KBM-7 (cell line): Measurements from ENCODE around the gene BLNK.
"Not testable (repeated sequence)": the region's sequence is repeated elsewhere in the genome, so short reads cannot be mapped to it uniquely, and the experiment has no call there.

Experiments used
- DNase-seq: peaks from one replicate; pipeline ENCODE4 v3.0.0-alpha.2; 2015
- in situ Hi-C: fragments of 300-500 bp; cut with MboI; formaldehyde crosslinking; loops from 2 replicates; pipeline ENCODE4 v1.14.3; 2020; ENCODE audit warnings: low sequenced_read_pairs, low pct_unique_long_range_greater_than_20kb, mixed read lengths

Gene BLNK

DNA sequence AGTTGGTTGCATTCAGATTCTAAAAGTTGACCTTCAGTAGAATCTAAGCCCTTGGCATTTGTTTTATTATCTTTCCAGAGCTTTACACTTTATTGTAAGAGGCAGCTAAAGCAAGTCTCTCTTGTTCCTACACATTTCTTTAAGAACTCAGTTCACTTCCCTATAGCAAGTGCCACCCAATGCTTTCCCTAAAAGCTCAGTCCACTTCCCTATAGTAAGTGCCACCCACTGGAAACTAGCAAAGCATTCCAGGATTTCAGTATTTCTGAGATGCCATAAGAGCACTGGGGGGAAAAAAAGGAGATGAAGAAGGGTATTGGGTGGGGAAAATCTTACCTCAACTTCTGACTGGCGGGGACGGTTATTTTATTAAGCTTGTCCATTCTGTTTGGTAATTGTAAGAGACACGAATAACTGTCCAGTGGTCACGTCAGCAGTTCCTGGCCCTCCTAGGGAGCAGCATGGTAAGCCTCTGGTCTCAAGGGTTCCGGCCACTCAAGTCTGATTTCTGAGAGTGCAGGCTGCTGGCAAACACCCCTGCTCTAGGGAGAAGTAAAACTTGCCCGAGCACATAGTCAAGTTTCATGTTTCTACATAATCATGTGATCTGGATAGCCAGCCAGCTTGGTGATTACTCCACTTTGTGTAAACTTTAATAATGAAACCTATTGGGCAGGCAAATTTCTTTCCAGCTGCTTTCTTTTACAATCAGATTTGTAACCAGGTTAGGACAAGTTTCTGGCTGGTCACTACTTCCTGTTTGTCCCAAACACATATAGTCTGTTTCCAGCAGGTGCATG is at the start of gene BLNK:
Gene BLNK, minus strand, starts transcription at position 554 of the 800 bp plus-strand sequence. Its CDS starts 171 bp downstream, at position 383.
- no peak for DNase-seq
- in situ Hi-C loops = no loop called here

DNA sequence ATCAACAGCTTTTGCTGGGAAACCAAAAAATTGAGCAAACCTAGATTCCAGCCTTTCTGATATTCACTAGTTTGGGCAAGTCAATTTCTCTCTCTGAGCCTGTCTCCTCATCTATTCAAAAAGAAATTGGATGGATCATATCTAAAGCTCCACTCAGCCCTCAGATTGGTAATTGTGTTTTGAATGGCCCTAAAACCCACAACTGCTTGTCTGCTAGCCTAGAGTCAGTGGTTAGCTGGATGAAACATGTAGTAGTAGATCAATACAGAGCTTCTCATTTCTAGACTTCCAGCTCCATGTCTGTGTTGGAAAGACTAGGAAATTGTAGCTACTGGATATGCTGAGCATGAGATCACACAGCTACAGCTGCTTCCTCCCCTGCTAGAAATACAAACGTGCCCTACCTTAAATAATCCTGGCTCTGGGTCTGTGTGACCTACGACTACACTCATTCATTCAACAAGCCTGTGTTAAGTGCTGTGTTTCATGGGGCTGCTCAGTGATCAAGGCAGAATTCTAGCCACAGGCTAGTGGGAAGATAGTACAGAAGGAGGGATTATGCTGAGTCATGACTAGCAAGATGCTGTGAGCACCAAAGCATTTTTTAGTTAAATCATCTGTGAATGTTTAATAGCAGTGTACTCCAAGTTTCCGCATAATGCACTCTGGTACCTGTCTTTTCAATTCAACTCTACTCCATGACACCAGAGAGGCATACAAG is 48.5 kb upstream of the BLNK start:
- in situ Hi-C loops = no loop called here
- DNase-seq = no peak

DNA sequence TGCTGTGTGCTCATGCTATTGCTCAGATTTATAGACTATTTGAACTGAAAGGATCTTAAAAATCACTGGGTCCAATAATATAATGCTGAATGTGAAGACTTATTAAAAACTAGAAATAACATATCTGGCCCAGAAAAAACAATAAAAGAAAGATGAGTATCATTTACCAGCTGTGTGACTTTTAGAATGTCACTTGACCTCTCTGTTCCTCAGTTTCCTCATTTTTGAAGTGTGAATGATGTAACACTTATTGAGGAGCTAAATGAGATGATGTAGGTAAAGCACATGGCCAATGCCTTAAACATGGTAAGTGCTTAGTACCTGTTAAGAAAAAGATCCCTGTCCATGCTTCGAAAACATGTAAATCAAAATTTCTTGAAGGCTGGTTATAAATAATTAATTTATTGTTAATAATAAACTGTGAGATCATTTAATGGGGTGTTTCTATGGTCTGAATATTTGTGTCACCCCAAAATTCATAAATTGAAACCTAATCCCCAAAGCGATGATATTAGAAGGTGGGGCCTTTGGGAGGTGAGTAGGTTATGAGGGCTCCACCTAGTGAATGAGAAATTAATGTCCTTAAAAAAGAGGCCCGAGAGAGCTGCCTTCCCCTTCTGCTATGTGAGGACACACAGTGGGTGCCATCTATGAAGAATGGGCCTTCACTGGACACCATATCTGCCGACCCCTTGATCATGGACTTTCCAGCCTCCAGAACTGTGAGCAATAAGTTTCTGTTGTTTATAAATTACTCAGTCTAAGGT is 45.9 kb upstream of the BLNK start:
- in situ Hi-C loops = no loop called here

DNA sequence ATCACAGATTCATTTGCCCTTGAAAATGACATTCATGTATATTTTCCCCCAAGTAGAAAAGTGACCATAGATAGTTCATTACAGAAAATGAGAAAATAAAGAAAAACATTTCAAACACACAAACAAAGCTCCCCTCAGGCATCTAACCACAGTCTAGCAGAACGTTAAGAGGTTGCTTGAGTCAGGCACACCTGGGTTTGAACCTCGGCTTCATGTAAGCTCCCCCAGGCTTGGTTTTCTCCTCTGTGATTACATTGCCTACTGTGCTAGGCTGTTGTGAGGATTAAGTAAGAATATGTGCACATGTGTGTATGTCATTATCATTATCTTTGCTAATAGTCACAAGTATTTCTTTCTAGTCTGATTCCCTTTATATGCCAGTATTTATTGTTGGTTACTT is 42.0 kb upstream of the BLNK start:
- in situ Hi-C loops = no loop called here
- no peak for DNase-seq

More for the DNA sequence above, 45.9 kb upstream of the BLNK start:
- no peak for DNase-seq

DNA sequence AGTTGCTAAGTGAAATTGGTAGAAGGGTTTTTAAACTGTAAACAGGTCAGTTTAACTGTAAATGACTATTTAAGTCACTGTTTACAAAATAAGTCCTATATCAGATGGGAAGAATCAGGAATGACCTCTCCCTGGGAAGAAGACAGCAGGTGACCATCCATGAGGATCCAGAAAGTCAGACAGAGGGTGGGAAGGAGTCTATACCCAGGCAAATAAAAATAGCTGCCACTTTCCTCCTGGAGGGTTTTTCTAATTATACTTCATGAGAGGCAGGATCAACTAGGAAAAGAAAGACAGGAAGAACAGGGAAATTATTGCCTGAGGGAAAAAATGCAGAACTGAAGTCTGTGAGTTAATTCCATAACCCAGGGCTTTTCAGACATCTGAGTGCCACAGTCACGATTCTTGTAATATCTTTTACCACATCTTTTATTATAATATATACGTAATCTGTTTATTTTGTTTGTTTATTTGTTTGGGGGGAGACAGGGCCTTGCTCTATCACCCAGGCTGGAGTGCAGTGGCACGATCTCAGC is 39.9 kb upstream of the BLNK start:
- in situ Hi-C loops = no loop called here
- no peak for DNase-seq

DNA sequence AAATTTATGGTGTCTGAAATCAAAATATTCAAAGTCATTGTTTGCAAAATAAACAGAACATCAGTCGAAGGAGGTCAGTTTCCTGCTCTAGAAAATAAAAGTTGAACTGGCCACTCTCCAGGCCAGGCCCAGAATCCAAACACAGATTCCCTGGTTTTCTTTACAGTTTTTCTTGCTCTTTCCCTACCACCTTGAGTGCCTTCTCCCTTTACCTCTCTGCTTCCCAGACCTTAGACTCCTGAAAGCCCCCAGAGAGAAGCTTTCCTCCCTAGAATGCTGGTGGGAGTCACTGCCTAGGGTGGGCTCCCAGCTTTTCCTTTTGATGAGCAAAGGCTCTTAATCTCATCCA is 38.9 kb upstream of the BLNK start:
- in situ Hi-C loops = no loop called here
- no peak for DNase-seq

DNA sequence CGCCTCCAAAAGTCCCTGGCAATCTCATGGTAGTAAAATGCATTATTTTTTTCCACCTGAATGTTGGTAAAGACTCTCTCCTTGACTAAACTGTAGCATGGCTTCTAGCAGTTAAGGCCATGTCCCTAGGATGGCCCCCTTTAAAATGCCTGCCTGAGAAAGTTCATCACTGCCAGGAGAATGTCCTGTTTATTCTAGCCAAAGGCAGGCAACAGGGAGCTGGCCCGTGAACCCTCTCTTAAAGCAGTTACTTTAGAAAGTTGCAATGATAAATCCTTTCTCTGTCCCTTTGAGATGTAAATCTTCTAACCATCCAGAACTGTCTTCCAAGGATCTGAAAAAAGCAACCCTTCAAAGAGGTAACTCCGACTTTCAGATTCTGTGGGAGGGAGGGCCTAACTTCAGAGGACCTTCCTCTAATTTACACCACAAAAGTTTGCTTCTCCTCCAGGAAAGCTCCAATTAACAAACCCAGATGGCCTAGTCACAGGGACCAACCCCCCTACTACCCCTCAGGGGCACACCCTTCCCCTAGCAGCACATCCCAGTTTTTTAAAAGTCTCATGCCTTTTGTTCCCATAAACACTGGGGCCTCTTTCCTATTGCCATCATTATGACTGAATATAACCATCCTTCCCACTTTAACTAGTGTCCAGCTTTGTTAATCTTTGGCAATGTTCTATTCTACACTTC is 38.4 kb upstream of the BLNK start:
- DNase-seq = no peak
- in situ Hi-C loops = no loop called here

DNA sequence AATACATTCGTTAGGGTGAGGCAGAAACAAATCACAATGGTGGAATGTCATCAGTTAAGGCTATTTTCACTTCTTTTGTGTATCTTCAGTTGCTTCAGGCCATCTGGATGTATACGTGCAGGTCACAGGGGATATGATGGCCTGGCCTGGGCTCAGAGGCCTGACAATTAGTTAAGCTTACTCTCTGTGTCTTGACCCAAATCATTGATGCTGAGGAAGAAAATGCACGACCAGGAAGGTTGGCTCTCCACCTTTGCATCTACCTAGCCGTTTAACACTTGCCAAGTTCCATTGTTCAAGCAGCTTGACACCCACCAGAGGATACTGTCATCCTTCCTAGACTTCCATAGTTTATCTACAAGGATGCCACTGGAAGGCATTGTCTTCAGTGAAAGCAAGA is 37.5 kb upstream of the BLNK start:
- in situ Hi-C loops, DNase-seq: not testable (repeated sequence)

DNA sequence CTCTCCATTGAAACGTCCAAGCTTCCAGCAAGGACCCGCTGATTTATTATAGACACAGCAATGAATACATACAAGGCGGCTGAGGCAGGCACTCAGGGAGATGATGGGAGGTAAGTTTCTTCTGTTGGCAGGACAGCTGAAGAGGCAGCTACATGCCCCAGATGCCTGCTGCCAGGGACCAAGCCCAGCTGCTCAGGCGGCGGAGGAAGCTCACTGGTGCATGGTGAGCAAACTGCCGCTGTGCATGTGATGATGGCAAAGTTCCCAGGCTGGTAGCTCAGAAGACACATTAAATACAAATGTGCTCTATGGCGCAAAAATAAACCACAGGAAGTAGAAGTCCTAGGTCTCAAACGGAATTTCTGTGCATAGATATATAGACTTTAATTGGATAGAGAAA is 35.1 kb upstream of the BLNK start:
- DNase-seq = peak; percentile 26
- in situ Hi-C loops = no loop called here

DNA sequence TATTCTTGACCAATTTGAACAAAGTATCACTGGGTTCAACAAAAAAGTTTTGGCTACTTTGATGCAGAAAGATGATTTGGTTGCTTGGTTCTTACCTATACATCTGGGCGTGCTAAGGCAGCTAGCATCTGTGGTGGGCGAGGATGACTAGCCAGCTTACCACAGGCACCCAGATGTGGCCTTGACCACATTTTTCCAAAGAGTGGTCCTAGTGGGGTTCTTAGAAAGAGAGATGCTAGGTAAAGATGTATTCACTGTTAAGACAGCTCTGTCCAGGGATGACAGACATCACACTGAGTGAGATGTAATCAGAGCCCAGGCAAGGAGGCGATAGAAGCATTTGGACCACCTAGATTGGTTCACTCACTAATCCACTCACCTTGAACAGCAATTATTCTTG is 33.6 kb upstream of the BLNK start:
- no peak for DNase-seq
- in situ Hi-C loops = no loop called here

DNA sequence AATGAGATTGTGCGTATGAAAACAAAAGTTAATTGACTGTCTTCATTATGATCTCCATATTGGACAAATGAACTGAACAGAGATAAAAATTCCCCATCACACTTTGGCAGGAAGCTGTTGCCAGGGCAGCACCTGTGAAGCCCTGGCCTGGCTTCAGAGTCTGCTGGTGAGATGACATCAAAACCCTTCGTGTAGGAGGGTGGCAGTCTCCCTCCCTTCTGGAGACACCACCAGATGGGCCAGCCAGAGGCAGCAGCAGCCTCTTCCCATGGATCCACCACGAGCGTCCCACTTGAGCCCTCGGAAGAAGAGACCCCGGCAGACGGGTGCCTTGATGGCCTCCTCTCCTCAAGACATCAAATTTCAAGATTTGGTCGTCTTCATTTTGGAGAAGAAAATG is 32.9 kb upstream of the BLNK start, which contains the start of gene DNTT:
Gene DNTT, plus strand, starts transcription at position 205 of the 400 bp plus-strand sequence. Its CDS starts 64 bp downstream, at position 269.
- in situ Hi-C loops = no loop called here
- no peak for DNase-seq

DNA sequence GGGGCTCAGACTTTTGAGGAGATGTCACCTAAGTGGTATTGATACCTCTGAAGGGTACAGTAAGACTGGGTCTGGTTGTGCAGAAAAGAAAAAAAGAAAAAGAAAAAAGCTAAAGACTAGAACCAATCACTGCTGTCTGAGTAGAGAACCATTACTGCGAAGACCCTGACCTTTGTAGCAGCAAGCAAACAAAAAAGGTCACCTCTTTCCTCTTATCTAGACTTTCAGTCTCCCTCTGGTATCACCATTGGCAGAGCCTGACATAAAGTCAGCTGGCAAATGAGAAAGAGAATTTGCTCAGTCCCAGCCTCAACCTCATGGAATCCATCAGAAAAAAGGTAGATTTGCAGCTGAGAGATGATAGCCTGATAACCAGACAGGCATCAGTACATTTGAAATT is 30.2 kb upstream of the BLNK start:
- DNase-seq = no peak
- in situ Hi-C loops = no loop called here

DNA sequence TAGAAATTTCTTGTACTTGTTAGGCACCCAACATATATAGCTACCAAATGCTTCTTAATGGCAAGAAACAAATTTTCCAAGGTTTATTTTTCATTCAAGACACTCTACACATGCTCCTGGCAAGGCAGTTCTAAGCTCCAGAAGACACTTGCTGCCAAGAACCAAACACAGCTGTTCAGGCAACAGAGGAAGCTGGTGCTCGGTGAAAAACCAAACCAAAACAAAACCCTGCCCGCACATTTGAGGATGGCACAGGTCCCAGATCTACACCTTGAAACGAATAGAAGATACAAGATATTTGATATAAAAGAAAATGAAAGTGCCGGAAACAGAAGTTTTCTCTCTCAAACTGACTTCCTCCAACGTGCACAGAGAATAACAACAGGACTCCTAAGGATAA is 28.0 kb upstream of the BLNK start:
- DNase-seq = peak; percentile 33
- in situ Hi-C loops = no loop called here

DNA sequence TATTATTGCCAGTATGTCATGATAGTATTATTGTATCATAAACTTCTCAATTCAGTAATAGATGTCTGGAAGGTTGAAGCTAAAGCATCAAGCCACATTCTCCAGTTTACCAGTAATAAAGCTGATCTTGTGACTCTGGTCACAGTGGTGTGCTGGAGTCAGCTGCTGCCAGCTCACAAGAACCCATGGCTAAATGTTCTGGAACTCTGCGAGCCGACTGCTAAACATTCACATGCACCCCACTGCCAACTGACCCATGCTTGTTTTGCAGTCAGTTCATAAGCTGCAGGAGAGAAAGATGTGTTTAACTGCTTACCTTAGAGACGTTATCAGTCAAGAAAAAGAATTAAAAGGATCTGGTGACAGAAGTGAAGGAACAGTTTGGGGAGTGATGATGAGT is 27.0 kb upstream of the BLNK start:
- DNase-seq = no peak
- in situ Hi-C loops = no loop called here

DNA sequence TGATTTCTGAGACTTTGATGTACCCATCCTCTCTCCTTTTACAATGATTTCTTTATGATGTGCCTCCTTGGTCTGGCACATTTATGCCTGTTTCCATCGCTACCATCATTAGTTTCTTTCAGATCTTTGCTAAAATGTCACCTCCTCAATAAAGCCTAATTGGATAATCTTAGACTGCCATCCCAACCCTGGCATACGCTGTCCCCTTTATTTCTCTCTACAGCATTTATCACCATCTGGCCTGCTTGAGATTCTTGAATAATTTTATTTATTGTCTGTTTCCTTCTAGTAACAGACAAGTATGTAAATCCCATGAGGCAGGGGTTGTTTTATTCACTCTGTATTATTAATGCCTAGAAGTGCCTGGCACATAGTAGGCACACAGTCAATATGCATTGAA is 26.1 kb upstream of the BLNK start:
- DNase-seq = no peak
- in situ Hi-C loops = no loop called here

DNA sequence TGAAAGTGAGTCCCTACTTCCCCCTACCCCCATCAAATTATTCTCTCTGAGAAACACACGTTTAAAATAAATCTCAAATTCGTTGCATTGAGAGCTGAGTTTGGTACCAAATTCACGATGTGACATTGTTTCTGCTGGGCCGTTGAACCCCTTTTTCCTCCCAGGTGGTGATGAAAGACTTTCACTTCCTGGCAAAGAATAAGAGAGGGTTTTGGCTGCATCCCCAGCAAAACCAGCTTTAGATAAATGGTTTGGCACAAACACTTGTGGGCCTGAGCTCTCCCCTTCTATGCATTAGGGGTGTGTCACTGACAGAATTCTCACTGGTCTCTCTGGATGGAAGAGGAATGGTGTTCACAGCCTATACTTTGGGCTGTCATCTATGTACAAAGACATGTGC is 24.1 kb upstream of the BLNK start:
- in situ Hi-C loops = no loop called here
- DNase-seq = no peak

DNA sequence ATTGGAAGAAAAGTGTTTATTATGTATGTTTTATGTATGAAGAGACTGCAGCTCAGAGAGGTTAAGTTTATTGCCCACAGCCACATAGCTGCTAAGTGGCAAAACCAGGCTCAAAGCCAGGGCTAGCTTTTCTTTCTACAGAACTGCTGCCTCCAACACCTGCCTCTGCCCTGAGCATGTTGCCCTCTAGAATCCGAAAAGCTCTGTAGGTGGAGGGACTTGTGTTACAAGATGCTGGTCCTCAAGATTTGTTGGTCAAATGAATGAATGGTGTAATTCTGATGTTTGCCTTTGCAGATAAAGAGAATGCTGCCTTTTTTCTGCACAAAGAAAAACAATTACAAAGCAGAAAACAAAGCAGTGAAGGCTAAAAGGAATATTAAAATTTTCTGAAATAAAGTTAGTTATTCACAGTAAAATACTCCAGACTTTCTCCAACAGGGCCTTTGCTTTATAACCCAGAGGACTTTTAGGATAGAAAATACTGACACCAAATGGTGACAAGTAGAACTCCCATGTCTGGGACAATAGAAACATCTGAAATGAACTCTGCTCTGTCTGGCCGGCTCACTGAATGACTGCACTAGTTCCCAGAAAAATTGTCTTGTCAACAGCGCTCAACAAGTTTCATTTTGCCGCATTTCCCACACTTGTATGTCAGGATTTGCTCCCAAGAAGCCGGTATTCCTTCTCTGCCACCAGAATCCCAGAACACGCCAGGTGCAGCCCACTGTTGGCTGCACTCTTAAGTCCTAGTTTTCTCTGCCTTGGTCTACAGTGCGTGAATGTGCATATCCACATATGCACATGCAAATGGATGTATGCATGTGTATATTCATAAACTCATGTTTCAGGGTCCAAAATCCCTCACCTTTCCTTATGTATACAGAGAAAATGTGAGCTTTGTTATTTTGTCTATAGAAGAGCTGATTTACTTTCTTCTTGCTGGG is 21.9 kb upstream of the BLNK start:
- DNase-seq = peak; percentile 51
- in situ Hi-C loops = no loop called here
